SK-MEL-5 (cell line): Measurements from ENCODE around the gene RNU7-1. TPM values are rescaled to one million over a fixed set of nuclear protein-coding genes. Genes with fewer than 3 reads are reported as not detected.

ENCODE experiments used
- DNase-seq: peaks from one replicate; pipeline ENCODE4 v3.0.0-alpha.2; 2016; ENCODE audit warnings: low read depth, low spot score
- in situ Hi-C: cut with HindIII; loops from 2 replicates; pipeline ENCODE4 v1.10.0; 2016; ENCODE audit warnings: low sequenced_read_pairs, high pct_unique_total_duplicates, low pct_unique_long_range_greater_than_20kb
- total RNA-seq: library from RNA; depleted of rRNA; stranded (reverse); fragments of >200 nt; shearing (Covaris generic); gene quantifications from 2 replicates; pipeline ENCODE4 v1.2.3, GENCODE V29; 2014

Gene RNU7-1
- total RNA-seq, 1 experiment from 2014 or later = not detected

GRCh38 chr12:6958609-6959057 lies 15.0 kb downstream of the RNU7-1 start:
- in situ Hi-C loops = no loop called here

DNA sequence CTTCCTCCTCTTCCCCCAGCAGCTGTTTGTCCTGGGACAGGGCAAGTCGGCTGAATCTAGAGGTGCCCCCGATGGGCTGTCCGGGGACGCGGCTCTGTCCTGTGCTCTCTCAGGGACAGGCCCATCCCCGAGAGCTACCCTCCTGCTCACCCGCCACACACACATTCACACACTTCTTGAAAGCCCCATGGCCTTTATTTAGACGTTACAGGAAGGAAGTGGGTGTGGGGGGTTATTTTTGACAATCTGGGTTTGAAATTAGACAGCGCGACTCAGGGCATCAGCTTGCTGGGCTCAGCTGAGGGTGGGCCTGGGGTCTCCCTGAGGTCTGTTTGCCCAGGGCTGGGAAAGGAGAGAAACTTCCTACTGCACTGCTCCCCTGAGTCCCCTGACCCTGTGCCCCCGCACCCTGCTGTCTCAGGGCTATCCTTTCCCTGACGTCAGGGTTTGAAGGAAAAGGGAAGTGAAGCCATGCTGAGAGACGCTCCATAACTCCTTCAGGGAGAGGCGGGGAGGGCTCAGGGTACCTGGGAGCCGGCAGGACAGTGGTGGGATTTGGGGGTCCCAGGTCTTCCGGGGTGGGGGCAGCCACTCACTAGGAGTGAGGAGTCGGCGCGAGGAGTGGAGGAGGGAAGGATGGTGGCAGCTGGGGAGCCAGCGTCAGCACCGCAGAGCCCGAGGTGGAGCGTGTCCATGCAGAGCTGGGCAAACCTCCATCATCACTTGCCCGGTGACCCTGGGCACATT lies 15.6 kb downstream of the RNU7-1 start:
- no peak for DNase-seq
- in situ Hi-C loops = no loop called here

More at GRCh38 chr12:6958609-6959057, 15.0 kb downstream of the RNU7-1 start:
- DNase-seq = no peak

DNA sequence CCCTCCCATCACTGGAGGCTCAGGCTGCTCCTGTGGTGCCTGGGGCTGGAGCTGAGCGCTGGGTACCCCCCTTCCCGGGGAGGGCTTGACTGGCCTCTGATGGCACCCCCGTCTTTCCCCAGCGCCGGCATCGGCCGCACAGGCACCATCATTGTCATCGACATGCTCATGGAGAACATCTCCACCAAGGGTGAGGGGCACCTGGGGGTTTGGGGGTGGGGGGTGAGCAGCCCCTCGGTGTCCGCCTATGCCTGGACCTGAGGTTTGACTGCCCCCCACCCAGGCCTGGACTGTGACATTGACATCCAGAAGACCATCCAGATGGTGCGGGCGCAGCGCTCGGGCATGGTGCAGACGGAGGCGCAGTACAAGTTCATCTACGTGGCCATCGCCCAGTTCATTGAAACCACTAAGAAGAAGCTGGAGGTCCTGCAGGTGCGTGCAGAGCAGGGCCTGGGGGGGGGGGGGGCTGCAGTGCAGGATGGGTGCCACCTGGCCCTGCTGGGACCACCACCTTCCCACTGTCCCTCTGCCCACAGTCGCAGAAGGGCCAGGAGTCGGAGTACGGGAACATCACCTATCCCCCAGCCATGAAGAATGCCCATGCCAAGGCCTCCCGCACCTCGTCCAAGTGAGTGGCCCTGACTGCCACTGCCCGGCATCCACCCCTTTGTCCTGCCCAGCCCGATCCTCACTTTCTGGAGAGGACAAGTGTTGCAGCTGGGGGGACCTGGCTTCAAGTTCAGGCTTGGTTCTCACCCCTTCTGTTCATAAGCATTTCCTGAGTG lies 16.4 kb downstream of the RNU7-1 start:
- in situ Hi-C loops = no loop called here
- no peak for DNase-seq

- in situ Hi-C loops = no loop called here
- peak; percentile 44 for DNase-seq
Measured at GRCh38 chr12:6960593-6961277, 17.1 kb downstream of the RNU7-1 start.

DNA sequence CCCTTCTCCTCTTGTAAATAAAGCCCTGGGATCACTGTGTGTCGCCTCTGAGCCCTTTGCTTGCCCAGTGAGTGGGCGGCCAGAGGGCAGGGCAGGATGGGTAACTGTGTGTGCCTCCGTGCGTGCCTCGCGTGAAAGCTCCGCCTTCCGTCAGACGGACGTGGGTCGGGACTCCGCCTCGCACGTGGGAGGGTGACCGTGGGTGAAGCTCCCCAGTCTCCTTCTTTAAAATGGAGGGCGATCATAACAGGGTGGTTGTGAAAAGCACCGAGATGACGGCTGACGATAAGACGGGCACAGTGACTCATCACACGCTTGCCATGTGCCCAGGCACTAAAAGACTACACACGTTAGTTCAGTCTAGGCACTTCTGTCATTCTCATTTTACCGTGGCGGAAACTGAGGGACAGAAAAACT lies 17.7 kb downstream of the RNU7-1 start:
- DNase-seq = peak; percentile 52
- in situ Hi-C loops = no loop called here

- DNase-seq = peak; percentile 81
- in situ Hi-C loops = no loop called here
Measured at GRCh38 chr12:6961695-6962284, 18.2 kb downstream of the RNU7-1 start.

DNA sequence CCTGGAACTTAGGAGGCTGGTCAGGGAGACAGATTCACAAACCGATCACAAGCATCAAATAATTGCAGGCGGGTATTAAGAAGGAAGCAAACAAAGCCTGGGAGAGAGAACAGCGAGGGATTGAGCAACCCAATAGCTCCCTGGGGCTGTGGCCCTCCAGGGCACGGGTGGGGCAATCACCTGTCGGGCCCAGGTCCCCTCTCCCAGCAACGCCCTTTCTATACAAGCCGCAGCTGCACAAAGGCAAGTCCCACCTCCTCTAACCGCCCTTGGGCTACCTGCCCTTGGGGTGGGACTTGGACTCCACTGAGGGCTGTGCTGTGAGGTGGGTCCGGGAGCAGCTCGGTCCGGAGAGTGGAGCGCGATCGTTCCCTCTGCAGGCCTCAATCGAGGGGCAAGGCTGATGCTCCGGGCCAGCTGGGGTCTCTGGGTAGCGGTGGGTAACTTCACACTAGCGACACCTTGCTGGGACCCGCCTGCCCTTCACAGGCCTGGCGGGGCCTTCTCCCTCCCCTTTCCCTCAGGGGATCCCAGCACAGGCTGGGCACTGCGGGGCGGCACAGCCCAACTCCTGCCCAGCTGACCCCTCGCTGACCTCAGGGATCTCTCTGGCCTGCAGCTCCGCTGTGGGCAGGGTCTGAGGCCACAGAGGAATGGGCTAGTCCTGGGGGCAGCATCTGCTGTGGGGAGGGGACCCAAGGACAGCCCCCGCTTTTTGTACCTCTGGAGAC lies 18.8 kb downstream of the RNU7-1 start:
- no peak for DNase-seq
- in situ Hi-C loops = no loop called here

GRCh38 chr12:6963016-6963731 lies 19.6 kb downstream of the RNU7-1 start:
- in situ Hi-C loops = no loop called here
- DNase-seq = no peak

DNA sequence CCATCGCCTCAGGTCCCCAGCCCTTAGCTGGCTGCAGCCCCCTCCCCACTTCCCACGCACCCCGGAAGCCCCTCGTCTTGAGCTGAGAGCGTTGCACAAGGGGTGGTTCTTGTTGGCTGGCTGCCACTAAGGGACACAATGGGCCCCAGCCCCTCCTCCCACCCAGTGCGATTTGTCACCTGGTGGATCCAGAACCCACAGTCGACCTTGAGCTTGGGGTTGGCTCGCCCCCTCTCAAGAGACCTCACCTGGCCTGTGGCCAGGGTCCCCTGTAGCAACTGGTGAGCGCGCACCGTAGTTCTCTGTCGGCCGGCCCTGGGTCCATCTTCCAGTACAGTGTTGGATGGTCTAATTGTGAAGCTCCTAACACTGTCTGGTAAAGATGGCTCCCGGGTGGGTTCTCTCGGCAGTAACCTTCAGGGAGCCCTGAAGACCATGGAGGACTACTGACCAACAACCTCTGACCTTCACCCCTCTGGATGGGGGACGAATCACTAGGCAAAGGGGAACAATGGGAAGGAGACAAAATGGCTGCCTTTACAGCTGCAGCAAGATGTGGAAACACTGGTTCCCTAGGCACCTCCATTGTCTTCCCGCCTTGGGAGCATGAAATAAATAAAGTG lies 20.3 kb downstream of the RNU7-1 start:
- no peak for DNase-seq
- in situ Hi-C loops = no loop called here

DNA sequence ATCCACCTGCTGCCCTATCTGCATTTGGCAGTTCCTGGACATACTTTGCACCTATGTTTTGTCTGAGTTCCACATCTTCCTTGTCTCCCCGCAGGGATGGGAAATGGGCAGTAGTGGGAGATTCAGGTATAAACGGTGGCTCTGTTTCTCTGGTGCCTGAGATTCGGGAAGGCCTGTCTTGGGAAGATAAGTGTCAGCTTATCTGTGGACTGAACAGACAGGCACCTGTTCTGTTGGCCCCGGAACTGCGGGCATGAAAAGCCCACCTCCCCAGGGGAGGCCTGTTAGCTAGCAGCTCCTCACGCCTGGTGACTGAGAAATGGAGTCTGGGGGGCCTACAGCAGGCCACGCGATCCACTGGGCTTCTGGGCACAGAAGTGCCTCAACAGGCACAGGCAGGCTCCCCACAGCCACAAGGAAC lies 21.0 kb downstream of the RNU7-1 start:
- in situ Hi-C loops = no loop called here
- no peak for DNase-seq

- DNase-seq = peak; percentile 88
- in situ Hi-C loops = no loop called here
Measured at GRCh38 chr12:6965026-6965661, 21.5 kb downstream of the RNU7-1 start.

DNA sequence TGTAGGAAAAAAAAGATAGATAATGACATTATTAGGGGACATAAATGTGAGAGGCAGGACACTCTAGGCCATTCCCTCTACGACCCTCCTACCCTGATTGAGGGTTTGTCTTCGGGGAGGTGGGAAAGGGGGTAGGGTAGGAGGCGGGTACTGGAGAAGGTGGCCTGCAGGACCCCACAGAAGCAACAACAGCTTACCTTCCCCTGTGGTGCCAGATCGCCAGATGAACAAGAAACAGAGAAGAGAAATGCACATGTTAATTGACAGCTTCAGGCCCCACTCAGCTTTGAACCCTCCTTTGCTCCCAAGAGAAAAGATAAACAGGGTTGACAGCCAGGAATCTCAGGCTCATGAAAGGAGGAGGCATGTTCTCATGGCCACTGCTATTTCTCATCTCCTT lies 22.1 kb downstream of the RNU7-1 start:
- in situ Hi-C loops = no loop called here
- DNase-seq = no peak

- in situ Hi-C loops = no loop called here
- no peak for DNase-seq
Measured at GRCh38 chr12:6966351-6966750, 22.7 kb downstream of the RNU7-1 start.

DNA sequence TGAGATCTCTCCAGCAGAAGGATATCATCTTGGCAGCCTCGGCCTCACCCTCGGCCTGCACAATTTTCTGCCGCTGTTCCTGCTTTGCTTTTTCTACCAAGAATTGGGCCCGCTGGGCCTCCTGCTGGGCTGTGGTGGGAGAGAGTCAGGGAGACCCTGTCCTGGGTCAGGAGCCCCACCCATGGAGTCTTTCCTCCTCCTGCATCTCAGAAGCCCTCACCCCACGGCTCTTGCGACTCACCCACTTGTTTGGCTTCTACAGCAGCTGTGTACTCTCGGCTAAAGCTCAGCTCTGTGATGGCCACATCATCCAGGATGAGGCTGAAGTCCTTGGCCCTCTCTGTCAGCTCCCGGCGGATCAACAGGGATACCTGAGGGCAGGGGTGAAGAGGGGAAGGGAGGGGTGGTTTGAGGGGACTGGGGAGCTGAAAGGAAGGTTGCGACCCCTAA lies 24.1 kb downstream of the RNU7-1 start:
- DNase-seq = no peak
- in situ Hi-C loops = no loop called here

DNA sequence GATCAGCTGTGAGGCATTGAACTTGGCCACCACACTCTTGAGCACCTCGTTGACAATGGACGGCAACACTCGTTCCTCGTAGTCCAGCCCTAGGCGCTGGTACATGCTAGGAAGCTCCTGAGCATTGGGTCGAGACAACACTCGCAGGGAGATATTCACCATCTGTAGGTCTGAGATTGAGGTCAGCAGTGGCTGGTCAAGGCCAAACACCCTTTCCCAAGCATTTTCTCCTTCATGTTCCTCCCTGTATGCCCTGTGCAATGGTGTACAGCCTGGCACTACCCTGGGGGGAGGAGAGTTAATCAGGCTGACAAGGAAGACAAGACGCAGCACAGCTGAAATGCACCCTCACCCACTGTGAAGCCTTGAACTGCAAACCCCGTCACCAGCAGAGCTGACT lies 24.8 kb downstream of the RNU7-1 start:
- in situ Hi-C loops = no loop called here

DNA sequence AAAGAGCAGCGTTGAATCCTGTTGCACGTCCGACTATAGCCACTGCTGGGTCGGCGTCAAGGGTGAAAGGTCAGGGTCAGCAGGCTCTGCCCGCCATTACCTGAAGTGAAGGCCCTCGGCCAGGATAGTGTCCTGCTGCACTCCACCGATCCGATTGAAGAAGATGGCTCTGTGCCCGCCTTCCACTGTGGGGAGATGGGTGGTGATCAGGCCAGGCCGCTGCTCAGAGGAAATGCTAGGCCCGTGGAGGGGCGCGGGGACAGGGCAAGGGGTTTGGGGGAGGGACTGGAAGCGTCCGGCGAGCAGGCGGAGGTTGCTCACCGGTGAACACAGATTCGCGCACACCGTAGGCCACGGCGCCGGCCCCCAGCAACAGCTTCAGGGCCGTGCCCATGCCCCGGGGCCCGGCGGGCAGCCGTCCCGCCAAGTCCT lies 26.5 kb downstream of the RNU7-1 start:
- no peak for DNase-seq
- in situ Hi-C loops = no loop called here

More for the DNA sequence above, 24.8 kb downstream of the RNU7-1 start:
- no peak for DNase-seq
